Stimulated activated CD8-positive, alpha-beta memory T cell treated with anti-CD3 and anti-CD28 coated beads, Interleukin-12 subunit alpha, Interleukin-12 subunit beta, amount 100 ng/mL, for 1 hour (primary cell): ENCODE data around the gene ZCCHC2.

Experiments
- DNase-seq: peaks from one replicate; pipeline ENCODE4 v3.0.0-alpha.2; 2020; ENCODE audit warnings: low read depth

Gene ZCCHC2

DNA sequence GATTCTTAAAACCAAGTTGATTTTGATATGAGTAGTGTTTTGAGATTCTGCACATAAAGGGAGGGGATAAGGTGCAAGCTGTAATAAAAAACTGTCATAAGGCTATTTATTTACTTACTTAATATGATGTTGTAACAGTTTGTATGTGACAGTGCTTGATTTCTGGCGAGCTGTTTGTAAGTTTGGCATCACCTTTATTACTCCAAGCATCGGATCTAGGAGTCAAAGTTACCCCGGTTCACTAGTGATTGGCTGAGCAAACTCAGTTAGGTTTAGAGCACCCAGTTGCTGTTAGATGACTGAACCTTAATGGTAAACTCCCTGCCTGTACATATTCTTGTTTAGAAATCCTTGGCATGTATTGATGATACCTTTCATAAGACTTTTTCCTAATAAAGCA lies 16.1 kb downstream of the ZCCHC2 start:
- DNase-seq, result no peak

DNA sequence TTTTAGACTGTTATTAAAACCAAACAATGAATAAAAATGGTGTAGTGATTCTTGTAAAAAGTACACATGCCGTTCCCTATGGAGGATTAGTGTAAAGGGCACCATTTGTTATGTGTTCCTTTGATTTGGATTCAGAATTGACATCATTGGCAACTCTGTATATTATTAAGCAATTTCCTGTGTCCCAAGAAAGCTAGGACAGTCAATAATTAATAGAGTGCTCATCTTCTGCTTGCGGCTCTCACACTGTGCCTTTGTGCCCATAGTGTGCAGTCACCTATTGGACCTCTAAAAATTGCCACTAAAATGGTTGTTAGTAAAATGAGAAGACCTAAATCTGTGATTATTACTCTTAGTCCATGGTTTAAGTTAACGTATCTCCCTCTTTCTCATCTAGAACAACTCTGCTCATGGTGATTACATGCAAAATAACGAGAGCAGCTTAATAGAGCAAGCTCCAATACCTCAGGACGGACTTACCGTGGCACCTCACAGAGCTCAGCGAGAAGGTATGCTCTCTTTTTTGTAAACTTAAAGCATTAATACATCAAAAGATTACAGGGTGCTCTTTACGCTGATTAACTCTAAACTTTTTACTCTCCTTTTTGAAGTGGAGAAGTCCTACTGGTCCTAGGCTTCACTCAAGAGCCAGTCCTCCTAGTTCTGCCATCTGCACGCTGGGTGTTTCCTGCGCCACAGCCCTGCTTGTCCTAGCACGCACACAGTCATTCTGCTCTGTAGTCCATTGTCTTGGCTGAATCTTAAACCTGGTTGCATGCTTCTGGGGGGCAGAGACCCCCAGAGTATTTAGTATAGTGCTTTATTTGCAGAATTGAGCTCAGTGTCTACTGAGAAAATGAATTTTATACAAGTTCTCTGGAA lies 16.7 kb downstream of the ZCCHC2 start:
- no peak for DNase-seq

DNA sequence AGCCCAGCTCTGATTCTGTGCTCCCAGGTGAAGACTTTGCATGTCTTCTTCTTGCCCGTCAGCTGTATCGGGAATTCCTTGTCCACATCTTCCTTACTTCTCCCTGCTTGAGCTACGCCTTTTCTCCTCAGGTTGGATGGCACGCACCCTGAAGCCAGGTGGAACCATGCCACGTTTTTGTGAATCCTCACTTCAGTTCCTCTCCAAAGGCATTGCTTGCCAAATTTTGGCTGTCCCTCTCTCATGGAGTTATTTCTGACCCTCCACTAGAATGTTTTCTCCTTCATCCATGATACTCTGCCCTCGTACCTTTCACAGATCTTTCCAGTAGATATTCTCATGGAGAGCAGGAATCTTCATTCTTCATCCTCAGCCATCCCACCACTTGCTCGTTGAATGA lies 20.2 kb downstream of the ZCCHC2 start:
- no peak for DNase-seq

DNA sequence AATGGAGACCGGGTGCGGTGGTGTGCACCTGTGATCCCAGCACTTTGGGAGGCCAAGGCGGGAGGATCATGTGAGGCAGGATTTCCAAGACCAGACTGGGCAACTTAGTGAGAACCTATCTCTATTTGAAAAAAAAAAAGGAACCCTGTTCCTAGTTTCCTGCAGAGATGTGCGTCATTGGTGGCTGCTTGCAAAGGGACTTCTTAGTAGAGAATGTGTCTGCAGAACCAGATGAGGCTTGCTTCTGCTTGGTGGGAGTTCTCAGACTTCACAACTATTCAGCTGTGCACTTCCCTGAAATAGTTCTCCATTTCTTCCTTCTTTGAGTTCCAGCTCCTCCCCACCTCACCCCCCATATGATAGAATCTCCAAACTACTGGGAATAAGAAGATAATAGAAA lies 22.3 kb downstream of the ZCCHC2 start:
- no peak for DNase-seq

DNA sequence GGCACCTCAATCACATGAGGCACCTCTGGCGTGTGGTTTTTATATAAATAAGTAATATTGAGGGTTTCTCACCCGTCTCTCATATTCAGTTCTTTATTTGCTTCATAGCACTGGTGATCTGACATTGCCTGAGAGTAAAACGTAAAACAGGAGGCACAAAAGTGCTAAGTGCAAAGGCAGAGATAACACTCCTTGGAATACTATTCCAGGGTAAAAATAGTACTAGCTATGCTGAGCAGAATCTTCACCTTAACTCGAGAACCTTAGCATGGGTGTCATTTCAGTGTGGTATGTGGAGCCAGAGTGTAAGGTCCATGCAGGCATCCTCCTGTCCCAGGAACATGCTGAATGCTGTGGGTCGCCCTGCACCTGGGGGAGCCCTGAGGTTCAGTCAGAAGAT lies 26.9 kb downstream of the ZCCHC2 start:
- no peak for DNase-seq

DNA sequence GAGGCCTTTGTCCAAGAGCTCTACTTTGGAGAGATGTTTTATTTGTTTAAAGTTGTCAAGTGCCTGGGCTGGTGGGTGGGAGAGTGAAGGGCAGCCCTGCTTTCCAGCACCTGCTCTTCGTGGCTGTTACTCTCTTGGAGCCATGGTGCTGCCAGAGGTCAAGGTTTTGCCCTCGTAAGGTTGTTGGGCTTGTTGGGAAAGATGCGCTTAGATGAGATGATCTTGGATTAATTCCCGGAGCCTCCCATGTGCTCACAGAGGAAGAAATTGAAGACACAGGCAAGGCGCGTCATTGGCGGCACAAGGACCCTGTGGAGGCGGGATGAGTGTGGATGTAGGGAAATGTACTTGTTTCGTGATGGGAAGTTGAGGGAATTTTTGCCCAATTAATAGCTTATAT lies 27.9 kb downstream of the ZCCHC2 start:
- no peak for DNase-seq

DNA sequence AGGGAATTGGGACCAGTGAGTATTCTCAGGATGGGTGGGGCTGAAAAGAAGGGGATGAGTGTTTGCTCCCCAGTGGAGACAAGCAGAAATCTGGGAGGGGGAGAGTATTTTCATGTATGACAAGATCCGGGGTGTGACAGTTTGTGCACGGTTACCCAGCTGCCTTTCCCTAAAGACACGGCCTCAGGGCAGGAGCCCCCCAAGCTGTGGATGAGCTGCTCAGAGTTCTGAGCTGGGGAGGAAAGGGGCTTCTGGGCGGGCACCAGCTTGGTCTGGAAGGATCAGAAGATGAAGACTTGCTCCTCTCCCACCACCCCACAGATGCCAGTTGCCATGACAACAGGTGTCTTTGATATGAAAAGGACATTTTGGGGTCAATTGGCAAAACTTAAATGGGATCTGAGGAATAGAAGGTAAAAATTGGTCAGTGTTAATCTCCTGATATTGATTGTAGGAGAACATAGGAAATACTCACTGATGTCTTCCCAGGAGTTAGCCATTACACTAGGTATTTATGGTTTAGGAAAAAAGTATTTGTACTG lies 29.2 kb downstream of the ZCCHC2 start:
- no peak for DNase-seq

DNA sequence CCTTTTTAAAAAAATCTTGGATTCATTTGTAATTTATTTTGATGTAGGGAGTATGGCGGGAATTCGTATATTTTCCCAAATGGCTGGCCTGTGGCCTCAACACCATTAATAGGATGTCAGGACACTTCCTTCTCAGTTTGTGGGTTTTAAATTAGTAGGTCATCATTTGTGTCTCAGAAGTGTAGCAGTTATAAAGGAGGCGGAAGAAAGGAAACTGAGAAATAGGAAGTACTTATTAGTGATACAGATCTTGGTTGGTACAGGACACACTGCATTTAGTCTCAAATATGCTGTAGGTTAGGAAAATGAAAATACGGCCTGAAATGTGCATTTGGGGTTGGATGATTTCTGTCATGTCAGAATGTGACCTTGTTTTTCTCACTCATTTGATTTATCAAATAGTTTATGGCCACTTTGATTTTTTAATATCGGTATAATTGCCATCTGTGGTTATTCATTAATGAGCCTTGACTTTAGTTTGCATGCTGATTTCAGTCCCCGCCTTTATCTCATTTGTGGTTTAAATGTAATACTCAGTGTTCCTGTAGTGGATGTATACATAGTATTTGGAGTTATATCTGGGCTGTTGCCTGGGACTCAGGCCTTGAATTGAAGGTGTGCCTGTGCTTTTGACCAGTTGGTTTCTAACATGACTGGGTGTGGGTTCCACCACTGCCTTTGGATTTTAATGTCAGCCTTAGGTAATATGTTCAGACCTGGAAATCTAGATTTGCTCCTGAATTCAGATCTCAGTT lies 31.4 kb downstream of the ZCCHC2 start:
- no peak for DNase-seq

DNA sequence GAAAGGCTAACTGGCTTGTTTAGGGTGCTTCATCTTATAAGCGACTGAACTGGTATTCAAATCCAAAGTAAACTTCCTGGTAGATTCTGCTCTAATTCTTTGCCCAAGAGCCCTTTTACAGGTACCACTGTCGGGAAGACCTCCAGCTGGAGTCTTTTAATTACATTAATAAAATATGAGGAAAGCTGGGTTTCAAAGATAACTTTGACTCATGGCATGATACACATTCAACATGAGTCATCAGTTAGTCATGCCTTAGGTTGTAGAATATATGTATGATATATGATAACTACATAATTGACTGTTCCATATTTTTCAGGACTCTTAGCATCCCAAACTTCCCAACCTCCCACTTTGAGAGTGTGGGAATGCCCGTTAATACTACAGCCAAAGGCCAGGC lies 32.3 kb downstream of the ZCCHC2 start:
- no peak for DNase-seq

DNA sequence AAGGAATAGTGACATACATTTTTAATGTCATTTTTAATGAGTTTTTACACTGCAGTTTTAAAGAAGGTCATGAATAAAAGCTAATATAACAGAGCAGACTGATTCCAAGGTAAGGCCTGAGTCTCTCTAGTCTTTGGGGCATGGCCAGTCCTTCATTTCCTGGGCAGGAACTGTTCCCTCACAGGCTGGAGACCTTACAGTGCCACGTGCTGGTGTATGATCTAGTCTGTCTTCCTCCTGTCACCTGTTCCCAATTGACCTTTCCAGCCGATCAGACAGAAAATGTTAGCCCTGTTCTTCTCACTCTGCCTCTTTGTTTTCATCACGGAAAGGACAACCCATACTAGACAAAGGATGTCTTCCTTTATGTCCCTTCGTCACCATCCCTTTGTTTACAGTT lies 33.6 kb downstream of the ZCCHC2 start:
- no peak for DNase-seq

DNA sequence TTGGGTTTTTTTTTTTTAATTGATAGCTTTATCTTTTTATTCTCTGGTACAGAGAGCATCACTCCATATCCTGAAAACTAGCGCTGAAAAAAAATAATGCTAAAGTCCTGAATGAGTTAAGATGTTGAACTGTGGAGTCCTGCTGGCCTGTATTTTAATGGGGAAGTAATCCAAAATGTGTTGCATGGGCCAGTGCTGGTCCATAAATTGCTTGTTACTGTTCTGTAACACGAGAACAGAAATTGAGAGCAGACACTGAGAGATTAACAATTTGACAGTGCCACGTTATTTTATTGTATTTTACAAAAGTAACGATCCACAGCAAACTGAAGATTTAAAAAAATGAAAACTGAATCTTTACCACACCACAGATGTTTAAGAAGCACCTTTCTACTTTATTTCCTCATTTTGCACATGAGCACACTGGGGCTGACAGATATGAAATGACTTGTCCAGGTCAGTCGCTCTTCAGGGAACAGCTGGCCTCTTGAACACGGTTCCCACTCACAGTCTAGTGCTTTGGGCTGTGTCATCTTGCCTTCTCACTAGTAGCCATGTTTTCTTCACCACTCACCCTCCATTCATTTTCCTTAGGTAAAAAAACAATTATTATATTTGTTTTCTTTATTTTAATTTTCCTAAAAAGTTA lies 35.3 kb downstream of the ZCCHC2 start:
- no peak for DNase-seq

DNA sequence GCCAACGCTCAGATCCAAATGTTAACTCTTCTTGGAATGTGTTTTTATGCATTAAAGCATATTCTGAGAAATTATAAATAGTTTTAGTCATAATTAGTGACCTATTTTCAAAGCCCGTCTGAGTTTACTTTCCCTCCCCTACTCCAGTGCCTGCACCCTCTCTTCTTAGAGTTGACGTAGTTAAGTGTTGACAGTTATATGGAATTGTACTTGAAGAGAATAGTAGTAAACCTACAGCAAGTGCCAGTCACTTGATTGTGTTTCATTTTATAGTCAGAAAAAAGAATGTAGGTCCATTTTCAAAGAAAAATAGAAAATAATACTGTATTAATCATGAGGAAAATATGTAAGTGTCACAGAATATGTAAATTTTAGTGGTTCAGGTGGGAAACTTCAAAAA lies 41.2 kb downstream of the ZCCHC2 start:
- DNase-seq, result no peak

DNA sequence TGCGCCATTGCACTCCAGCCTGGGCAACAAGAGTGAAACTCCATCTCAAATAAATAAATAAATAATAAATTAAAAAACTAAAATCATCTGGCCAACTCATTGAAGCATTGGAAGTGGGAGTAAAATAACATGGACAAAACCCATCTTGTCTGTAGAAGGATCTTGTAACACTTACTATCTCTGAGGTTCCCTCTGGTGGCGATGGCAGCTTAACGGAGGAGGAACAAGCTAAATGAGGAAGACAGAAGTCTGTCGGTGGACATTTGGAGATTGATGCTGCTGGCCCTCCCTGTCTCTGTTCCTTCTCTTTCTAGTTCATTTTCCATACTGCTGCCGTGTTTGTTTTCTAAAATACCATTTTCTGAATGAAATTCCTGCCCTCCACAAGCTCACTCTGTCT lies 43.4 kb downstream of the ZCCHC2 start:
- no peak for DNase-seq

DNA sequence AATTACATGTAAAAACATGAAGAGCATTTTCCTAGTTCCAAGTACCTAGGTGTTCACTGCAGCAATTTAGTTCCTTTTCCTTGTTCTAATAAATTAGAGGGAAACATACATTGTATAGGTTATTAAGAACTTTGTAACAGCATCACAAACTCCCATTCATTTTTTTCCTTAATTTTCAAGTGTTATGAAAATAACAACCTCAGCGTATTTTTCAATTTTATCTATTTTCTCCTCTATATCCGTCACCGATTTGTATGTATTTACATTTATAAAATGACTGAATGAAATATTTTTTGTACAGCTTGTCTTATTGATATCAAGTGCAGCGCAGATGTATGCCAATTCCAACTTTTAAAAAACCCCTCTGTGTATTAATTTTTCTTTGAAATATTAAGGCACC lies 44.0 kb downstream of the ZCCHC2 start:
- no peak for DNase-seq

DNA sequence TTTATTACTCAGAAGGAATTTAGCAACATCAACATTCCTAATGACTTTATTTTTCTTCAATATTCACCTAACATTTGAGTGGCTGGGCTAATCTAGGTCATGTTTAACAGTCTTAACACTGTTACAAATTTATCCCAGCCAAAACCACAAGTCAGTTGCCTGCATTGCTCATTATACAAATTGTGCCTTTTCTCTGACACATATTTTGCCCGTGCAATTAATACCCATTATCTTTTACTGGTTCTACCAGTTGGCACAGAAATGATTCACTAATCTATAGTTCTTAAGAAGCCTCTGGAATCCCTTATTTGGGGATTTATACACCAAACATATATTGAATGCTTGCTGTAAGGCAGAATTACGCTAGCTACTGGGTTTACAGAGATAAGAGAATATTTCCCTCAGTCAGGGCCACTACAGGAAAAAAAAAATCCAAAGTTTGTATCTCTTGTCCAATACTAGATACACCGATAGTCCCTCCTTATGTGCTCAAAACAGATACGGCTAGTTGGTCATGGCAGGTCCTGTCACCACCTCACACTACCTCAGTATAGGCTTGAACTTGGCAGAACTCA lies 46.3 kb downstream of the ZCCHC2 start:
- DNase-seq, result no peak

DNA sequence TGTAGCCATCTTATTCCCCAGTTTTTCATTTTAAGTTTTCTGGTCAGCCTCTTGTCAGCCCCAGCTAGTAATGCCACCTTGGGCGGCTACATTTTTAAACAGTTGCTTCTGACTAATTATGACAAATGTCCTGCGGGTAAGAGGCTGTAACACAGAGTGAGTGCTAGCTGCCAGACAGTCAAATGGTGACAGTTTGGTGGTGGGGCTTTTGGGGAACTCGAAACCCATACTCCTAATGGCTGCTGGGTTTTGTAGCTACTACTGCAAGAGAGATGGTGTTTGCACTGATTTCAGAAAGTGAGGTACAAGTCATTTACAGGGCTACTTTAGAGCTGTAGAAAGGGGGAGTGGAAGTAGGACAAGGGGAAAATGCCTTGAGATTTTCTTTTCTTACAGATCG lies 48.2 kb downstream of the ZCCHC2 start:
- DNase-seq, result no peak

DNA sequence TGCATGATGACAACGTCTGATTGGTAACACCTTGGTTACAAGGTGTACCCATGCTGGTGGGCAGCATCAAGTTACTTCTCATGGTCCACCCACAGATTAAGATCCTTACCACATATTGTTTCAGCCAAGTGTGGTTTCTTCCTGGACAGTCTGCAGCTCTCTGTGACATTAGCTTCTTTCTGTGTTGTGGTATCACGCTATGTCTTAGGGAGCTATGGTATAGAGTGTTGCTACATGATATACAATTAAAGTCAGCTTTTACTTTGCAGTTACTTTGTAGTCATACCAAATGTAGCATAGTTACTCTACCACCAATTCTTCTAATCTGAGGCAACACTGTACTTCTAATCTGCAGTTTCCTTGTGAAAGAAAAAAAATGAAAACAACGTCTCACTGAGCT lies 48.8 kb downstream of the ZCCHC2 start:
- DNase-seq, result no peak

DNA sequence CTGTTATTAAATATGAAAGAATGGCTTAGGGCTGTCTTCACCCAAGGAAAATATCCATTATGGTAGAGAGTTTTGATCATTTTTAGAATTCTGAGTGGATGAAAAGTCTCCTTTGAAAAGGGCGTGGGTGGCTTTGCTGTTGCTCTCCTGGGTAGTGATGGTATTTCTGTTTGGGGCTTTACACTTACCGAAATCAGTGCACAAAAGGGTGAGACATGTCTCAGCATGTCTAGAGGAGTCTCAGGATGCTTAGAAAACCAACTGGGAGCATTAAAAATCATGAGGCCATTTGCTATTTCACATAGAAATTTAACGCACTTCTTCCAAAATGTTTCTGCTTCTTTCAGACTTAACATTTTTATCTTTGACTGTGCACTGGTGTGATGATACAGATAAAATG lies 49.6 kb downstream of the ZCCHC2 start:
- no peak for DNase-seq

DNA sequence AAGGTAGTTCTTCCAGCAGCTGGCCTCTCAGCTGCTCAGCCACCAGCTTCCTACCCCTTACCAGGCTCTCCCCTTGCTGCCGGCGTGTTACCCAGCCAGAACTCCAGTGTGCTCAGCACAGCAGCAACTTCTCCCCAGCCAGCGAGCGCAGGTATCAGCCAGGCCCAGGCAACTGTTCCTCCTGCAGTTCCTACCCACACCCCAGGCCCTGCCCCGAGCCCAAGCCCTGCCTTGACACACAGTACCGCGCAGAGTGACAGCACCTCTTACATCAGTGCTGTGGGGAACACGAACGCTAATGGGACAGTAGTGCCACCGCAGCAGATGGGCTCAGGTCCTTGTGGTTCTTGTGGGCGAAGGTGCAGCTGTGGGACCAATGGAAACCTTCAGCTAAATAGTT lies 52.0 kb downstream of the ZCCHC2 start:
- DNase-seq, result no peak

DNA sequence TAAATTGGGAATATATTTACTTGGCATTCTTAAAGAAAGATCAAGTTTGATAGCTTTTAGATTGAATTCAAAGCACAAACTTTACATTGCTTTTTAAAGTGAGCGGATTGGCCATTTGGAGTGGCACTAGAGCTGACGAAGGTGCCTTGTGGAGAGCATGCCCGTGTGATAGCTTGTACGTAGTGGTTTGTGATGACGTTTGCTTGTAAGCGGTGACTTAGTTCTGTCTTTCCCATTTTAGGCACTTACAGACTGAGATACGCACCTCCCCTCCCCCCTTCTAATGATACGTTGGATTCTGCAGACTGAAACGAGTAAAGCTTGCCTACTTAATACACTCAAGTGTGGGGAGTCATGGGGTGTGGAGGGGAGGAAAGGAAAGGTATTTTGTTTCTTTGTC lies 53.4 kb downstream of the ZCCHC2 start:
- no peak for DNase-seq

DNA sequence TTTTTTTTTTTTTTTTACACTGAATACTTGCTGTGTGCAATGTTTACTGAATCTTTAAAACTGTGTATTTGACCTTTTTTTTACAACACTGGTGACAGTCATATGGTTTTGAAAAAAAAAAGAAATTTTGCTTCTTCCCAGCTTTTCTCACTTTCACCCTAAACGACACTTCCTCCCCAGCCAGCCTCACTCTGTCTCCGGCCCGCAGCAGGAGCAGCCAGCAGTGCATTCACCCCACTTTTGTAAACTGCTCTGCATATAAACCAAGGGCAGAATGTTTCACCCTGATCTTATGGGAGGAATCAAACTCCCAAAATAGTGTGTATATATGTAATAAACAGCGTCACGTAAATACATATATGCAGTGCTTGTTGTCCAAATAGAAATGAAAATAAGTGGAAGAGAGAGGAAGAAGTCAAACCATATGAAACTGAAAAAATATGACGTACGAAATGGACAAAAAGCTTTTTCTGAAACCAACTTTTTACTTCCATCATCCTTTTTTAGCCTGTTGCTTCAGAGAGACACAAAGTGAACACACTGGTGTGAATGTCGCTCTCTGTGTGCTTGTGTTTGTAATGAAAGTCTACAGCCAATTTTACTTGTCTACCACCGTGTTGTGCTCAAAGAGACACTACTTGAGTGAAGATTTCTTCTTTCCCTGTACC lies 54.2 kb downstream of the ZCCHC2 start:
- DNase-seq, result no peak

DNA sequence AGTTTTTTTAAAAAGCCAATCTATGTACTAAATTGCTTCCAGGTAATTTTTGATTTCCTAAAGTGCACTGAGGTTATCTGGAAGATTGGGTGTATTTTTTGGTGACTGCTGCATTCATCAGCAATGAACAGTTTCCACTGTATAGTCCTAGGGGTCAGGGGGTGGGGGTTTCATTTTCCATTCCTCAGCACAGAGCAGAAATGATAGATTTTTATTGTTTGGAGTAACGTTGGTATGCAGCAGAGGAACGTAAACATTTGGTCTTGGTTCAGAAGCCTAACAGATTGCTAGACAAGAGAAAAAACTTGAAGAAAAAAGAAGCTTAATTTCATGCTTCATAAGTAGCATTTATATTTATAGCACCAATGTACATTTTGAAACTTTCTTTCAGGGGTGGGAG lies 54.9 kb downstream of the ZCCHC2 start:
- DNase-seq, result no peak
